OCI-LY1 (cell line): ENCODE results near the gene MCHR2.

Experiments
- EZH2 ChIP-seq: fragments of 200-600 bp; sonication (generic), shearing (Covaris generic); IDR thresholded peaks from 2 replicates; pipeline ENCODE4 v1.8.0; 2017; ENCODE audit warnings: borderline replicate concordance, mixed run types, mild to moderate bottlenecking, antibody characterized with exemption, low read length, moderate library complexity, mixed read lengths
- TF ChIP-seq, protein P1 (sequence below): fragments of 200-600 bp; sonication (generic), shearing (Covaris generic); IDR thresholded peaks from 2 replicates; pipeline ENCODE4 v1.5.1; 2017; ENCODE audit warnings: mild to moderate bottlenecking, antibody characterized with exemption, low read length, moderate library complexity, mixed read lengths

DNA sequence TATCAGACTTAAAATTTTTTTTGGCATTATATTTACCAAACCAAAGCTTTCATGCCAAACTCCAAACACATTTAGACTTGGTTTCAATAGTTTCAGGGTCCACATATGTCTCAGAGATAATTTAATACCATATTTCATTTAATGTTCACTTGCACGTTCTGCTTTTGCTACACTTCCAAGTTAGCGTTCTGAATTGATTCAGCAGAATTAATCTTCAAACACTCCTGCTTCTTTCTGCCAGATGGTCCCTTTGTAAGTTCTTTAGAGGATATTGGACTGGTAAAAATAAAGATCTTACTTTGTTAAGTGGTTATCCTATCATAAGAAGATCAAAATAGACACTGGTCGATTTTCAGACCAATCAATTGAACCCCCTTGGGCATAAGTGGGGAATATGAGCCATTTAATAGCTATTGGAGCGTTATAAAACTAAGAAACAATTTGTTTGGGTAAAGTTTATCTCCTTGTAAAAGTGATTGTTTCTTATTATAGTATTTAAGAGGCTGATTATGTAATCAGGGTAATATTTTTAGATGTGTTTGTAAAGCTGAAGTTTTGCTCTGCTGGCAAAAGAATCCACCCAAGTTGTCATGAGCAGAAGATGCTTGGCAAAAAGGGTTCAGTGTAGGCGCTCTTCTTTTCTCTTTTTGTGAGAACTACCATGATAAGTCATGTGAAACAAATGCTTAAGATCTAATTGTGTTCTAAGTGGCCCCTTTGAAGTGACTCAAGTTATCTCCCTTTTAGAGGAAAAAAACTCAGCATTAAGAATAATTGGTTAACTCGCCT, 92.2 kb downstream of the MCHR2 start:
- TF ChIP-seq, protein P1, sequence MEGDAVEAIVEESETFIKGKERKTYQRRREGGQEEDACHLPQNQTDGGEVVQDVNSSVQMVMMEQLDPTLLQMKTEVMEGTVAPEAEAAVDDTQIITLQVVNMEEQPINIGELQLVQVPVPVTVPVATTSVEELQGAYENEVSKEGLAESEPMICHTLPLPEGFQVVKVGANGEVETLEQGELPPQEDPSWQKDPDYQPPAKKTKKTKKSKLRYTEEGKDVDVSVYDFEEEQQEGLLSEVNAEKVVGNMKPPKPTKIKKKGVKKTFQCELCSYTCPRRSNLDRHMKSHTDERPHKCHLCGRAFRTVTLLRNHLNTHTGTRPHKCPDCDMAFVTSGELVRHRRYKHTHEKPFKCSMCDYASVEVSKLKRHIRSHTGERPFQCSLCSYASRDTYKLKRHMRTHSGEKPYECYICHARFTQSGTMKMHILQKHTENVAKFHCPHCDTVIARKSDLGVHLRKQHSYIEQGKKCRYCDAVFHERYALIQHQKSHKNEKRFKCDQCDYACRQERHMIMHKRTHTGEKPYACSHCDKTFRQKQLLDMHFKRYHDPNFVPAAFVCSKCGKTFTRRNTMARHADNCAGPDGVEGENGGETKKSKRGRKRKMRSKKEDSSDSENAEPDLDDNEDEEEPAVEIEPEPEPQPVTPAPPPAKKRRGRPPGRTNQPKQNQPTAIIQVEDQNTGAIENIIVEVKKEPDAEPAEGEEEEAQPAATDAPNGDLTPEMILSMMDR, result no peak
- no peak for TF ChIP-seq EZH2
